D721Med (cell line): ENCODE data around the gene XRCC2.

Experiments used
- DNase-seq: peaks from one replicate; pipeline ENCODE4 v3.0.0; 2011; ENCODE audit warnings: low spot score; ENCODE audit not compliant: insufficient read length
- FAIRE-seq: peaks from 2 replicates; lab custom pipeline; 2011; peaks lifted over from hg19 to GRCh38; lab: Jason Lieb, UNC
- TF ChIP-seq, protein P1 (sequence below): IDR thresholded peaks from 2 replicates; pipeline ENCODE4 v1.5.1; 2012; ENCODE audit warnings: mild to moderate bottlenecking, control low read depth; ENCODE audit not compliant: insufficient read depth; ENCODE audit errors: missing control alignments

XRCC2 gene

DNA sequence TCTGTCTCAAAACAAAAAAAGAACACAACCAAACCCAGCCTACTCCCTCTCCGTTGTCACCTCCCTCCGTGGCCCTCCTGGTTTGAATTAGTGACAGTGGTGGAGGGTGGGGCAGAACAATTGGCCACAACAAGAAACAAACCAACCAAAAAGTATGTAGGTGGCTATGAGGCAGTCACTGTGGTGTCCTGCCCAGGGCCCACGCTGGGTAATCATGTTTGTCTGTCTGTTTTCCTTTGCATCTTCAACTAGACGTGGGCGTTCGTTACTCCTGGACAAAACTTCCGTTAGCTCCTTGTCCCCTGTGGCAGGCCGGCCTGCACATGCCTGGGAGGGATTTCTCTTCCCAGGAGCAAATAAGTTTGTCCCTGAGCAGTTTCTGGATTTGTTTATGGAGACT lies 78.4 kb downstream of the XRCC2 start:
- FAIRE-seq = no peak
- TF ChIP-seq, protein P1, sequence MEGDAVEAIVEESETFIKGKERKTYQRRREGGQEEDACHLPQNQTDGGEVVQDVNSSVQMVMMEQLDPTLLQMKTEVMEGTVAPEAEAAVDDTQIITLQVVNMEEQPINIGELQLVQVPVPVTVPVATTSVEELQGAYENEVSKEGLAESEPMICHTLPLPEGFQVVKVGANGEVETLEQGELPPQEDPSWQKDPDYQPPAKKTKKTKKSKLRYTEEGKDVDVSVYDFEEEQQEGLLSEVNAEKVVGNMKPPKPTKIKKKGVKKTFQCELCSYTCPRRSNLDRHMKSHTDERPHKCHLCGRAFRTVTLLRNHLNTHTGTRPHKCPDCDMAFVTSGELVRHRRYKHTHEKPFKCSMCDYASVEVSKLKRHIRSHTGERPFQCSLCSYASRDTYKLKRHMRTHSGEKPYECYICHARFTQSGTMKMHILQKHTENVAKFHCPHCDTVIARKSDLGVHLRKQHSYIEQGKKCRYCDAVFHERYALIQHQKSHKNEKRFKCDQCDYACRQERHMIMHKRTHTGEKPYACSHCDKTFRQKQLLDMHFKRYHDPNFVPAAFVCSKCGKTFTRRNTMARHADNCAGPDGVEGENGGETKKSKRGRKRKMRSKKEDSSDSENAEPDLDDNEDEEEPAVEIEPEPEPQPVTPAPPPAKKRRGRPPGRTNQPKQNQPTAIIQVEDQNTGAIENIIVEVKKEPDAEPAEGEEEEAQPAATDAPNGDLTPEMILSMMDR = no peak

DNA sequence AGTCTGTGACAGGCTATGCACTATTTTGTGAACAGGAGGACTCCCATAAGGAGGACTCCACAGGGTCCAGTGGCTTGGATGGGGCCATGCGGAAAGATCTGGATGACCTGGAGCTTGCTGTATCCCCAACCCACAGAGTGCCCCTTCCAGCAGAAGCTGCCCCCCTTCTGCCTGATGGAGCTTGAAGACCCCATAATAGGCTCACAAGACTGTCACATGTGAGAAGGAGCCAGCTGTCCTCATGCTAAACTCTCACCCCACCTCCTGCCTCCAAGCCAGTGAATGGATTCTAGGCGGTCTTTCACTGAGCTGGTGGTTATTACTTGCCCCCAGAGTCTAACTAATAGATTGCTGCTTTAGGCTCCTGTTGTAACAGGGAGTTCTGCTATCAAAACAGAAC lies 79.1 kb downstream of the XRCC2 start:
- no peak for DNase-seq
- TF ChIP-seq, protein P1 = no peak
- FAIRE-seq = no peak

More for the DNA sequence above, 78.4 kb downstream of the XRCC2 start:
- DNase-seq = no peak
